PC-9 (cell line): ENCODE results near the gene GTPBP6. TPM values are rescaled to one million over a fixed set of nuclear protein-coding genes. Genes with fewer than 3 reads are reported as not detected.

Experiments used
- BruUV-seq: library from RNA; stranded (reverse); fragments of 400-500 nt; replicated peaks from 2 replicates; lab custom pipeline; 2021; lab: Mats Ljungman, UMichigan
- CTCF ChIA-PET: fragments of 300-600 bp; sonication (Branson Sonifier 250); formaldehyde crosslinking; loops from one replicate; lab custom pipeline; 2022; ENCODE audit warnings: antibody characterized with exemption; lab: Charles Lee
- POLR2A ChIA-PET: fragments of 300-600 bp; sonication (Branson Sonifier 250); formaldehyde crosslinking; loops from one replicate; lab custom pipeline; 2022; ENCODE audit warnings: antibody characterized with exemption; ENCODE audit not compliant: unreplicated experiment; lab: Charles Lee
- DNase-seq, 2 experiments: peaks; one replicate each; pipeline versions ENCODE4 v3.0.0 to v3.0.0-alpha.2; 2015 to 2022; ENCODE audit warnings: mixed read lengths in 1 of 2
- H2AFZ ChIP-seq: fragments of 200-600 bp; sonication (generic); 2 replicates; pipeline ENCODE4 v1.8.1; 2017; ENCODE audit warnings: antibody characterized with exemption
- H3F3A ChIP-seq: fragments of 200-600 bp; sonication (generic); 2 replicates; pipeline ENCODE4 v1.8.1; 2017; ENCODE audit warnings: antibody characterized with exemption, mild to moderate bottlenecking, low read depth; ENCODE audit not compliant: insufficient read depth
- H3K27ac ChIP-seq: fragments of 200-600 bp; sonication (generic); 2 replicates; pipeline ENCODE4 v1.6.1; 2016; ENCODE audit warnings: mixed run types
- H3K27me3 ChIP-seq: fragments of 200-600 bp; sonication (generic); 2 replicates; pipeline ENCODE4 v1.6.1; 2016; ENCODE audit warnings: low read depth, mixed run types; ENCODE audit not compliant: insufficient read depth
- H3K36me3 ChIP-seq: fragments of 200-600 bp; sonication (generic); 2 replicates; pipeline ENCODE4 v1.6.1; 2016; ENCODE audit warnings: low read depth, mixed run types
- H3K4me1 ChIP-seq: fragments of 200-600 bp; sonication (generic); replicated peaks from 2 replicates; pipeline ENCODE4 v1.6.1; 2016; ENCODE audit warnings: mixed run types; ENCODE audit not compliant: insufficient read depth
- H3K4me2 ChIP-seq: fragments of 200-600 bp; sonication (generic); 2 replicates; pipeline ENCODE4 v1.6.1; 2017; ENCODE audit warnings: mixed run types
- H3K4me3 ChIP-seq: fragments of 200-600 bp; sonication (generic); 2 replicates; pipeline ENCODE4 v1.6.1; 2016; ENCODE audit warnings: mixed run types
- H3K79me2 ChIP-seq: fragments of 200-600 bp; sonication (generic); 2 replicates; pipeline ENCODE4 v1.6.1; 2017; ENCODE audit warnings: low read depth, mixed run types
- H3K9me2 ChIP-seq: fragments of 200-600 bp; sonication (generic); 2 replicates; pipeline ENCODE4 v1.8.1; 2017; ENCODE audit warnings: mild to moderate bottlenecking; ENCODE audit not compliant: insufficient read depth
- H3K9me3 ChIP-seq: fragments of 200-600 bp; sonication (generic); 2 replicates; pipeline ENCODE4 v1.8.1; 2016; ENCODE audit warnings: low read depth; ENCODE audit not compliant: insufficient read depth
- H4K20me1 ChIP-seq: fragments of 200-600 bp; sonication (generic); 2 replicates; pipeline ENCODE4 v1.8.1; 2017; ENCODE audit not compliant: insufficient read depth
- CTCF ChIP-seq: fragments of 200-600 bp; sonication (generic); conservative IDR thresholded peaks from 2 replicates; pipeline ENCODE4 v1.6.1; 2017; ENCODE audit warnings: mixed run types, antibody characterized with exemption, mild to moderate bottlenecking, moderate library complexity
- EZH2 ChIP-seq: fragments of 200-600 bp; sonication (generic); IDR thresholded peaks from 2 replicates; pipeline ENCODE4 v1.8.0; 2017; ENCODE audit warnings: antibody characterized with exemption, low read depth
- intact Hi-C: fragments of 100-400 bp; cut with micrococcal nuclease; formaldehyde crosslinking; loops from one replicate; pipeline ENCODE4 v1.10.0; 2022; ENCODE audit not compliant: unreplicated experiment
- total RNA-seq: library from RNA; stranded (reverse); gene quantifications from 2 replicates; pipeline ENCODE4 v1.2.3, GENCODE V29; 2021

The GTPBP6 gene
- total RNA-seq, 1 experiment from 2014 or later, result 43.5 TPM

- ChIA-PET POLR2A (no interaction called here), CTCF (no interaction called here)
- H2AFZ ChIP-seq, result no peak overlapping the region
- DNase-seq, result peak in 1 of 2 experiments; percentile 43
- H3K79me2 ChIP-seq, result 0 out of 2 replicates have a peak, but pooled peaks cover 4% of the 10 kb centered on the region
- no peaks in the 10 kb centered on the region for H3K9me3 ChIP-seq
- no peaks in the 10 kb centered on the region for H3K4me1 ChIP-seq
- H4K20me1 ChIP-seq, result no peaks in the 10 kb centered on the region
- peaks cover 6% of the 10 kb centered on the region; the same call in 1 of the 2 replicates for H3F3A ChIP-seq
- H3K9me2 ChIP-seq, result no peaks in the 10 kb centered on the region
- intact Hi-C loops, result no loop called here
- no peak overlapping the region for H3K4me2 ChIP-seq
- H3K4me3 ChIP-seq, result no peak overlapping the region
- H3K27ac ChIP-seq, result no peak overlapping the region
- H3K36me3 ChIP-seq, result no peaks in the 10 kb centered on the region
- BruUV-seq, result no TSS peak
- no peak for TF ChIP-seq EZH2
- H3K27me3 ChIP-seq, result no peaks in the 10 kb centered on the region
These were observed 5.4 kb upstream of the GTPBP6 start for GRCh38 chrX:323721-324628.

GRCh38 chrX:320126-320783, 1.7 kb upstream of the GTPBP6 start:
- TF ChIP-seq EZH2 (no peak), CTCF (no peak)
- Histone ChIP-seq H2AFZ (no peak overlapping the region), H3K27me3 (no peaks in the 10 kb centered on the region), H3K9me3 (no peaks in the 10 kb centered on the region), H3K4me1 (no peaks in the 10 kb centered on the region), H3K4me2 (peak overlapping the region; percentile 84), H3F3A (peaks cover 6% of the 10 kb centered on the region; the same call in 1 of the 2 replicates), H3K9me2 (no peaks in the 10 kb centered on the region), H4K20me1 (no peaks in the 10 kb centered on the region), H3K36me3 (no peaks in the 10 kb centered on the region), H3K4me3 (peak overlapping the region; percentile 69), H3K79me2 (peaks cover 13% of the 10 kb centered on the region; the same call in 1 of the 2 replicates), H3K27ac (no peak overlapping the region)
- intact Hi-C loops, result no loop called here
- POLR2A ChIA-PET, result no interaction called here
- BruUV-seq, result no TSS peak
- CTCF ChIA-PET, result no interaction called here
- DNase-seq, result no peak

DNA sequence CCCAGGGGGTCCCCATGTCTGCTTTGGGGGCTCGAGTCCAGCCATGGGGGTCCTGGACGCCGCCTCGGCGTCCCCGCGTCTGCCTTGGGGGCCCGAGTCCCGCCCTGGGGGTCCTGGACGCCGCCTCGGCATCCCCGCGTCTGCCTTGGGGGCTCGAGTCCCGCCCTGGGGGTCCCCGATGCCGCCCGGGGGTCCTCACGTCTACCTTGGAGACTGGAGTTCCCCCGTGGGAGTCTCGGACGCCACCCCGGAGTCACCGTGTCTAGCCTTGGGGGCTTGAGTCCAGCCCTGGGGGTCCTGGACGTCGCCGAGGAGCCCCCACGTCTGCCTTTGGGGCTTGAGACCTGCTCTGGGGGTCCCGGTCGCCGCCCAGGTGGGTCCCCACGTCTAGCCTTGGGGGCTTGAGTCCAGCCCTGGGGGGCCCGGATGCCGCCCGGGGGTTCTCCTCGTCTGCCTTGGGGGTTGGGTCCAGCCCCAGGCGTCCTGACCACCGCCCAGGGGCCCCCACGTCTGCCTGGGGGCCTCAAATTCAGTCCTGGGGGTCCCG, 1.1 kb upstream of the GTPBP6 start:
- H3K4me3 ChIP-seq, result peak overlapping the region; percentile 69
- H3K9me3 ChIP-seq, result no peaks in the 10 kb centered on the region
- TF ChIP-seq CTCF (no peak), EZH2 (no peak)
- H2AFZ ChIP-seq, result peak overlapping the region; percentile 80; the same call in 1 of the 2 replicates
- H3K27ac ChIP-seq, result no peak overlapping the region
- peaks cover 13% of the 10 kb centered on the region; the same call in 1 of the 2 replicates for H3K79me2 ChIP-seq
- H3F3A ChIP-seq, result peaks cover 6% of the 10 kb centered on the region; the same call in 1 of the 2 replicates
- ChIA-PET POLR2A (no interaction called here), CTCF (no interaction called here)
- no peaks in the 10 kb centered on the region for H3K9me2 ChIP-seq
- H3K4me1 ChIP-seq, result no peaks in the 10 kb centered on the region
- no TSS peak for BruUV-seq
- no peaks in the 10 kb centered on the region for H3K36me3 ChIP-seq
- H3K27me3 ChIP-seq, result no peaks in the 10 kb centered on the region
- intact Hi-C loops, result loop anchor here (2.0 kb wide), 1 partner anchor 37 kb away; no protein-coding TSS in a partner anchor
- no peak for DNase-seq
- peak overlapping the region; percentile 84 for H3K4me2 ChIP-seq
- no peaks in the 10 kb centered on the region for H4K20me1 ChIP-seq
